Epidermal melanocyte (primary cell): ENCODE measurements around the gene ANP32D.
"Not testable (repeated sequence)": the region's sequence is repeated elsewhere in the genome, so short reads cannot be mapped to it uniquely, and the experiment has no call there.

ENCODE experiments used
- DNase-seq: peaks from one replicate; pipeline ENCODE4 v3.0.0; 2011; ENCODE audit warnings: low spot score; ENCODE audit not compliant: insufficient read length

Gene ANP32D

DNA sequence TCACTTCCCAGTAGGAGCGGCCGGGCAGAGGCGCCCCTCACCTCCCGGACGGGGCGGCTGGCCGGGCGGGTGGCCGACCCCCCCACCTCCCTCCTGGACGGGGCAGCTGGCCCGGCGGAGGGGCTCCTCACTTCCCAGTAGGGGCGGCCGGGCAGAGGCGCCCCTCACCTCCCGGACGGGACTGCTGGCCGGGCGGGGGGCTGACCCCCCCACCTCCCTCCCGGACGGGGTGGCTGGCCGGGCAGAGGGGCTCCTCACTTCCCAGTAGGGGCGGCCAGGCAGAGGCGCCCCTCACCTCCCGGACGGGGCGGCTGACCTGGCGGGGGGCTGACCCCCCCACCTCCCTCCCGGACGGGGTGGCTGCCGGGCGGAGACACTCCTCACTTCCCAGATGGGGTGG is 27.9 kb downstream of the ANP32D start:
- DNase-seq, result not testable (repeated sequence)

DNA sequence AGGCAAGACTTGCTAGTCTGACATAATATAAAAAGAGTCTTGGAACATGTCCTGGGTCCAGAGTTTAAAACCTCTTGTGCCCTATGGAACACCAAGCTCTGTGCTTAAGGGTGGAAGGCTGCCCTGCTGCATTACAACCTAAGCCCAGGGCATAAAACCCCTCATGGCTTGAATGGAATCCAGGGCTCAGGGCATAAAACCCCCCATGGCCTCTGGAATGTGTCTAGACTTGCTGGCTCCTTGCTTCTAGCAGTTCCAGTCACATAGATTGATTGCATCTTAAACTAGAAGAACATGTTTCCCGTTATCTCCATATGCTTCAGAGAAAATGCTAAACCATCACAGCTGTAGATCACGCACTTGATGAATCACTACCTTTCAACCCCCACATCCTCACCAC is 34.5 kb downstream of the ANP32D start:
- not testable (repeated sequence) for DNase-seq

DNA sequence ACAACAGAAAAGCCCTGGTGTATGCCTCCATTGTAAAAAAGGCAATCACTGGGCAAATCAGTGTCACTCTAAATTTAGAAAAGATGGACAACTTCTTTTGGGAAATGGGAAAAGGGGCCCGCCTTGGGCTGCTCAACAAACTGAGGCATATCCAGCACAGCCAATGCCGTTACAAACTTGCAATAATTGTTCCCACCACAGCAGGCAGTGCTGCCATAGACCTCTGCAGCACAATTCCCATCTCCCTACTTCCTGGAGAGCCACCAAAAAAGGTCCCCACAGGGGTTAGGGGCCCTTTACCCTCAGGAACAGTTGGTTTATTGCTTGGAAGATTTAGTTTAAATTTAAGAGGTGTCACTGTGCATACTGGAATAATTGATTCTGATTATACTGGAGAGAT is 36.6 kb downstream of the ANP32D start:
- no peak for DNase-seq

DNA sequence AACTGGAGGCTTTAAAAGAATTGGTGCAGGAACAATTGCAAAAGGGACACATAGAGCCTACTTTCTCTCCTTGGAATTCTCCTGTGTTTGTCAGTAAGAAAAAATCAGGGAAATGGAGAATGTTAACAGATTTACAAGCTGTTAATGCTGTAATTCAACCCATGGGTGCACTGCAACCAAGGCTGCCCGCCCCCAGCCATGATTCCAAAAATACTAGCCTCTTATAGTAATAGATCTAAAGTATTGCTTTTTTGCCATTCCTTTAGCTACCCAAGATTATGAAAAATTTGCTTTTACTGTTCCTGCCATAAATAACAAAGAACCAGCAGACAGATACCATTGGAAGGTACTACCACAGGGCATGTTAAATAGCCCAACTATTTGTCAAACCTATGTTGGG is 37.8 kb downstream of the ANP32D start:
- no peak for DNase-seq

DNA sequence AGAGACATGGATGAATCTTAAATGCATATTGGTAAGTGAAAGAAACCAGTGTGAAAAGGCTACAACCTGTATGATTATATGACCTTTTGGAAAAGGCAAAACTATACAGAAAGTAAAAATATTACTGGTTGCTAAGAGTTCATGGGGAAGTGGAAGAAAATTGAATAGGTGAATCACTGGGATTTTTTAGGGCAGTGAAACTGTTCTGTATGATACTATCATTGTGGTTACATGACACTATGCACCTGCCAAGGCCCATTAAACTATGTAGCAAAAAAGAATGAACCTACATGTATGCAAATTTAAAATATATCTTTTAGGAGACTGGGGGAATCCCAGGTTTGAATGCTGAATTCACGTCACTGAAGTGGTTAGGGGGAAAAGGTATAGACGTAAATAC is 40.5 kb downstream of the ANP32D start:
- no peak for DNase-seq

DNA sequence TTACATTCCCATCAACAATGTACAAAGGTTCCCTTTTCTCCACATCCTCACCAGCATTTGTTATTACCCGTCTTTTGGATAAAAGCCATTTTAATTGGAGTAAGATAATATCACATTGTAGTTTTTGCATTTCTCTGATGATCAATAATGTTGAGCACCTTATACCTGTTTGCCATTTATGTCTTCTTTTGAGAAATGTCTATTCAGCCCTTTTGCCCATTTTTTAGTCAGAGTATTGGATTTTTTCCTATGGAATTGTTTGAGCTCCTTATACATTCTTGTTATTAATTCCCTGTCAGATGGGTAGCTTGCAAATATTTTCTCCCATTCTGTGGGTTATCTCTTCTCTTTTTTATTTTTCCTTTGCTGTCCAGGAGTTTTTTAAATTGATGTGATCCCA is 42.4 kb downstream of the ANP32D start:
- DNase-seq, result no peak

DNA sequence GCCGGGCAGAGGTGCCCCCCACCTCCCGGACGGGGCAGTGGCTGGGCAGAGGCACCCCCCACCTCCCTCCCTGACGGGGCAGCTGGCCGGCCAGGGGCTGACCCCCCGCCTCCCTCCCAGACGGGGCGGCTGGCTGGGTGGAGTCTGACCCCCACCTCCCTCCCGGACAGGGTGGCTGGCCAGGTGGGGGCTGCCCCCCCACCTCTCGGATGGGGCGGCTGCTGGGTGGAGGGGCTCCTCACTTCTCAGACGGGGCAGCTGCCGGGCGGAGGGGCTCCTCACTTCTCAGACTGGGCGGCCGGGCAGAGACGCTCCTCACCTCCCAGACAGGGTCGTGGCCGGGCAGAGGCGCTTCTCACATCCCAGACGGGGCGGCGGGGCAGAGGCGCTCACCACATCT is 48.0 kb downstream of the ANP32D start:
- not testable (repeated sequence) for DNase-seq
